Mucosa of descending colon (tissue), 3 donors: ENCODE results near the gene PRM3. TPM values are rescaled to one million over a fixed set of nuclear protein-coding genes. Genes with fewer than 3 reads are reported as not detected.

Experiments used
- ATAC-seq: fragments of 200-7000 bp; cut with Tn5 transposase; one replicate; pipeline ENCODE4 v1.9.1; 2020; ENCODE audit warnings: mild to moderate bottlenecking, moderate library complexity
- DNase-seq, 3 donors: peaks; one replicate each; pipeline ENCODE4 v3.0.0-alpha.2; 2020
- H3K36me3 ChIP-seq: fragments of 200-600 bp; one replicate; pipeline ENCODE4 v1.8.0; 2021; ENCODE audit warnings: low read depth, mild to moderate bottlenecking
- H3K4me1 ChIP-seq: fragments of 200-600 bp; one replicate; pipeline ENCODE4 v1.8.0; 2021; ENCODE audit warnings: low read depth, mild to moderate bottlenecking
- H3K4me3 ChIP-seq: fragments of 200-600 bp; one replicate; pipeline ENCODE4 v1.8.0; 2021; ENCODE audit warnings: mild to moderate bottlenecking
- H3K9me3 ChIP-seq: fragments of 200-600 bp; one replicate; pipeline ENCODE4 v1.8.0; 2021; ENCODE audit warnings: mild to moderate bottlenecking
- intact Hi-C, 2 donors: fragments of 100-400 bp; cut with DNase I in 1 of 2; cut with micrococcal nuclease in 1 of 2; formaldehyde crosslinking; loops; one replicate each; pipeline versions ENCODE4 v1.11.0 to v1.11.1; 2022; cut with DNase I, micrococcal nuclease
- total RNA-seq, 3 donors: library from RNA; stranded (reverse); fragmentation: NEBNext Ultra II Directional in 2 of 3; extraction: Animal tissue kit (Norgen Biotek cat#: 25700) in 2 of 3; gene quantifications; one replicate each; pipeline versions ENCODE4 v1.2.1 to v1.2.4, GENCODE V29; 2021 to 2023
- TF ChIP-seq, protein P1 (sequence below): fragments of 200-600 bp; IDR thresholded peaks from one replicate; pipeline ENCODE4 v1.8.0; 2022; ENCODE audit warnings: antibody characterized with exemption, mild to moderate bottlenecking
- donor health status: DM: no; HTN: no; CAD: no; lungs with moderate emphysema.
- donor health status: DM: no; HTN: no; CAD: no.
- donor health status: DM: no; HTN: yes; CAD: no.

PRM3 gene
- total RNA-seq, 3 donors from 2014 or later = not detected

DNA sequence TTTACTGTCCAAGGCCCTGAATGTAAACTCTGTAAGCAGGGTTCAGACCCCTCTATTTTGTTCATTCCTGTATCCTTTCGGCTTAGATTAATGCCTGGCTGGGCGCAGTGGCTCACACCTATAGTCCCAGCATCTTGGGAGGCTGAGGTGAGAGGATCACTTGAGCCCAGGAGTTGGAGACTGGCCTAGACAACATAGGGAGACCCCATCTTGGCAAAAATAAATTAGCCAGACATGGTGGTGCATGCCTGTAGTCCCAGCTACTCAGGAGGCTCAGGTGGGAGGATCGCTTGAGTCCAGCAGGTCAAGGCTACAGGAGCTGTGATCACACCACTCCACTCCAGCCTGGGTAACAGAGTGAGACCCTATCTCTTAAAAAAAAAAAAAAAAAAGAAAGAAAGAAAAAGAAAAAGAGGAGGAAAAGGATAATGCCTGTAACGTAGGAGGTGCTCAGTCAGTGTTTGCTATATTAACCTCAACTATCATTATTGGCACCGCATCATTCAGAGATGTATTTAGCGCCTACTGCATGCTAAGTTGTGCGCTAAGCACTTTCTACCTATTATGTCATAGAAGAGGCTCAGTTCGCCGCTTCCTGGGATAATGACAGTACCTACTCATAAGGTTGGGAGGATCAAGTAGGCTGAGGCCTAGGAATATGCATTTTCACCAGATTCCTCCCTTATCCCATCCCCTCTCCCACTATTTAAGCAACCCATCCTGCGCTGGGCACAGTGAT, 22.5 kb downstream of the PRM3 start:
- Histone ChIP-seq H3K4me1 (peaks cover 4% of the 10 kb centered on the region), H3K9me3 (no peaks in the 10 kb centered on the region), H3K4me3 (no peak overlapping the region), H3K36me3 (no peaks in the 10 kb centered on the region)
- ATAC-seq (no peak), DNase-seq (no peak)
- TF ChIP-seq, protein P1, sequence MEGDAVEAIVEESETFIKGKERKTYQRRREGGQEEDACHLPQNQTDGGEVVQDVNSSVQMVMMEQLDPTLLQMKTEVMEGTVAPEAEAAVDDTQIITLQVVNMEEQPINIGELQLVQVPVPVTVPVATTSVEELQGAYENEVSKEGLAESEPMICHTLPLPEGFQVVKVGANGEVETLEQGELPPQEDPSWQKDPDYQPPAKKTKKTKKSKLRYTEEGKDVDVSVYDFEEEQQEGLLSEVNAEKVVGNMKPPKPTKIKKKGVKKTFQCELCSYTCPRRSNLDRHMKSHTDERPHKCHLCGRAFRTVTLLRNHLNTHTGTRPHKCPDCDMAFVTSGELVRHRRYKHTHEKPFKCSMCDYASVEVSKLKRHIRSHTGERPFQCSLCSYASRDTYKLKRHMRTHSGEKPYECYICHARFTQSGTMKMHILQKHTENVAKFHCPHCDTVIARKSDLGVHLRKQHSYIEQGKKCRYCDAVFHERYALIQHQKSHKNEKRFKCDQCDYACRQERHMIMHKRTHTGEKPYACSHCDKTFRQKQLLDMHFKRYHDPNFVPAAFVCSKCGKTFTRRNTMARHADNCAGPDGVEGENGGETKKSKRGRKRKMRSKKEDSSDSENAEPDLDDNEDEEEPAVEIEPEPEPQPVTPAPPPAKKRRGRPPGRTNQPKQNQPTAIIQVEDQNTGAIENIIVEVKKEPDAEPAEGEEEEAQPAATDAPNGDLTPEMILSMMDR = no peak
- intact Hi-C loops = loop anchor here in 1 of 2 donors (10.0 kb wide), 1 partner anchor 276 kb away; no protein-coding TSS in a partner anchor

DNA sequence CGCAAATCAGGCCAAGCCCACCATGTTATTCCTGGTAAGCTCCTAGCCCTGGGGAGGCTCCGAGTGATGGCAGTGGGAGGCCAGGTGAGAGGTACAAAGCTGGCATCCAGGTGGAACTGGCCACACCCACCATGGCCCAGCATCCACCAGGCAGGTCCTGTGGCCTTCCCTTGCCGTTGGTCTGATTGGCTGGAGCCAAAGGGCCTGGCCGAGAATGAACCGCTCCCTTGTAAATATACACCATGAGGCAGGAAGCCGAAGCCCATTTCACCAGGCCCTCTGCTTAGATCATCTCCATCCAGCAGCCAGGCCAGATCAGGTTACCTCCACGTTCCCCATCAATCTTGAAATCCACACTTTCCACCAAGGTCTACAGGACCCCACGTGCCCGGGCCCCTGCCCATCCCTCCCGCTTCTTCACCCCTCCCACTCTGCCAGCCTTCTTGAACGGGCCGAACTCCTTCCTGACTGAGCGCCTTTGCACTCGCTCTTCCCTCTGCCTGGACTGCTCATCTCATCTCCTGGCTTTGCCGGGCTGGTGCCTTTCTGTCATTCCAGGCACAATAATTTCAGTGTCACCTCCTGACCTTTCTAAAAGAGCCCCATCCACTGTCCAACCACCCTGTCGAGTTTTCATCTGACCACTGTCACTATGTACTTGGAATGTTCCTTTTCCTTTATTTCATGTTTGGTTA, 23.2 kb downstream of the PRM3 start:
- TF ChIP-seq, protein P1 = no peak
- intact Hi-C loops = loop anchor here in 1 of 2 donors (10.0 kb wide), 1 partner anchor 275 kb away; no protein-coding TSS in a partner anchor
- H3K4me3 ChIP-seq = no peak overlapping the region
- ATAC-seq = peak; percentile 61
- peaks cover 4% of the 10 kb centered on the region for H3K4me1 ChIP-seq
- no peaks in the 10 kb centered on the region for H3K9me3 ChIP-seq
- peak in 1 of 3 donors; percentile 65 for DNase-seq
- no peaks in the 10 kb centered on the region for H3K36me3 ChIP-seq

DNA sequence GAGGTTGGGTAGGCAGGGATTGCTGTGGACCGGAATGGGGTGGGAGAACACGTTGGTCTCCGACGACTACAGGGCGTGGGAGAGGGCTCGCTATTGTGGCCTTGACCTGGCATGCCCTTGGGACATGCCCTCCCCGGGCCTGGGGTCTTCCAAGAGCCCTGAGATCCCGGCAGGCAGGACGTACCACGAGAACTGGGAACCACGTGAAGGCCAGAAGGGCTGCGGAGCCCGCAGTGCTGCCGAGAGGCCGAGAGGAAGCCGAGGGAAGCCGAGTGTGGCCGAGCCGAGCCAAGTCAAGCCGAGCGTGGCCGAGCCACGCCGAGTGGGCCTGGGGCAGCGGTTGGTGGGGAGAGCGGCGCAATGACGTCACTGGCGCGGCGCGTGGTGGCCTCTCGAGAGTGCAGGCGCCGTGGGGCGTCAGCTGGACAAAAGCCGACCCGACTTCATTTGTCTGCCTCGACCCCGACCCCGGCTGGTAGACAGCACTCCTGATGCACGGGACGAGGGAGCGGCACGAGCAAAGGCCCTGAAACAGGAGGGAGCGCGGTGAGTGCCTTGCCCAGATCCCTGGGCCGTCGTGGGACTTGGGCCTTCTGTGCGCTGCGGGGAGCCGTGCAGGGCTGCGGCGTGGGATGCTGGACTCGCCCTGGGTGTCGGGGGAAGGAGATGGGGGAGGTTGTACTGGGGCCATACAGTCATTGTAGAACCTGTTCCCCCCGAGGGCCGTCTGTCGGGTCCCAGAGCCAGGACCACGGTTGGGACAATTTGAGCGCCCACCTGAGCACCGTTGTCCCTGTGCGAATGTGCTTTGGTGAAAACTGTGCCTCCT, 24.0 kb downstream of the PRM3 start:
- TF ChIP-seq, protein P1 = no peak
- intact Hi-C loops = loop anchor here in 1 of 2 donors (10.0 kb wide), 1 partner anchor 275 kb away; no protein-coding TSS in a partner anchor
- no peak for ATAC-seq

DNA sequence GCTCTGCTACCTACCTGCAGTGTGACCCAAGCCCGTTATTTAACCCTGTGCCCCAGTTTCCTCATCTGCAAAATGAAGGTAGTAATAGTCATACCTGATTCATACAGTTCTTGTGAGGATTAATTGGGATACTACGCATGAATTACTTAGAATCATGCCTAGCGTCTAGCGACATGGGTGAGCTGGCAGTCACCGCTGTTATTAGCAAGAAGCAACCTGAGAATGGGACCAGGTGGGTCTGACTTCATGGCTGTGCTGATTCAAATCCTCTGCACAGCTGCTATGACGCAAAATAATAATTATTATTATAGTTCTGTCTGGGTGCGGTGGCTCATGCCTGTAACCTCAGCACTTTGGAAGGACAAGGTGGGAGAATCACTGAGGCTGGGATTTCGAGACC, 25.3 kb downstream of the PRM3 start:
- DNase-seq (no peak), ATAC-seq (no peak)
- Histone ChIP-seq H3K9me3 (no peaks in the 10 kb centered on the region), H3K4me3 (no peak overlapping the region), H3K36me3 (no peaks in the 10 kb centered on the region), H3K4me1 (no peaks in the 10 kb centered on the region)
- TF ChIP-seq, protein P1 = no peak
- intact Hi-C loops = no loop called here

More for the DNA sequence above, 24.0 kb downstream of the PRM3 start:
- H3K9me3 ChIP-seq = no peaks in the 10 kb centered on the region
- peaks cover 1% of the 10 kb centered on the region for H3K4me1 ChIP-seq
- no peak for DNase-seq
- no peaks in the 10 kb centered on the region for H3K36me3 ChIP-seq
- H3K4me3 ChIP-seq = no peak overlapping the region

DNA sequence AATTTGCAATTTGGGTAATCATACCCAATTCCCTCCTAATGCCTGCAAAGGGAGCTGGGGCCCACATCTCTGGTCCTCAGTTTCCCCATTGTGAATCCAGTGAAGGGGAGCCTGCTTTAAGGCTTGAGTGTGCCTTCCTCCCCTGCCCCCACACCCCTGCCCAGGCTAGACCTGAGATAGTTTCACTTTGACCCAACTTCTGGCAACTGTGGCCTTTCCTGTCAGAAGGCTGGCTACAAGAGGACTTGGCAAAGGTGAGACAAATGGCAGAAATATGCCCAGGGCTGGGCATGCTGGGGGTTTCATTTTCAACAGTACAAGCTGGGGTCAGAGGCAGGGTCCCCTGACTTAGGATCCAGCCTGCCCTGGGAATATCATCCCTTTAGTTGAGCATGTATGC, 27.4 kb downstream of the PRM3 start:
- intact Hi-C loops = no loop called here
- no peak for DNase-seq
- H3K4me1 ChIP-seq = no peaks in the 10 kb centered on the region
- H3K36me3 ChIP-seq = no peaks in the 10 kb centered on the region
- no peak for ATAC-seq
- no peak overlapping the region for H3K4me3 ChIP-seq
- TF ChIP-seq, protein P1 = no peak
- H3K9me3 ChIP-seq = no peaks in the 10 kb centered on the region
